ENCODE results near the gene FUNDC1. TPM values are rescaled to one million over a fixed set of nuclear protein-coding genes. Genes with fewer than 3 reads are reported as not detected.
"Not testable (repeated sequence)": the region's sequence is repeated elsewhere in the genome, so short reads cannot be mapped to it uniquely, and the experiment has no call there.

FUNDC1 gene
- total RNA-seq, 2 experiments from 2014 or later, result 11.6 to 11.9 TPM

GRCh38 chrX:44569122-44569521 lies 26.5 kb upstream of the FUNDC1 start:
- no peaks in the 10 kb centered on the region for H3K4me1 Mint-ChIP-seq (ENCODE audit: low read depth)
- intact Hi-C loops (cut with micrococcal nuclease), result no loop called here
- H3K9me3 Mint-ChIP-seq, result peaks cover 12% of the 10 kb centered on the region
- ATAC-seq (no peak), DNase-seq (no peak)
- no peaks in the 10 kb centered on the region for H3K27me3 Mint-ChIP-seq
- no peaks in the 10 kb centered on the region for H3K36me3 Mint-ChIP-seq (ENCODE audit: low read depth)
- ChIA-PET CTCF (no interaction called here), POLR2A (interaction anchor here (0.9 kb wide), 1 partner anchor 619 kb away, joined by 3 read pairs; no protein-coding TSS in a partner anchor)
- TF ChIP-seq, protein P1, sequence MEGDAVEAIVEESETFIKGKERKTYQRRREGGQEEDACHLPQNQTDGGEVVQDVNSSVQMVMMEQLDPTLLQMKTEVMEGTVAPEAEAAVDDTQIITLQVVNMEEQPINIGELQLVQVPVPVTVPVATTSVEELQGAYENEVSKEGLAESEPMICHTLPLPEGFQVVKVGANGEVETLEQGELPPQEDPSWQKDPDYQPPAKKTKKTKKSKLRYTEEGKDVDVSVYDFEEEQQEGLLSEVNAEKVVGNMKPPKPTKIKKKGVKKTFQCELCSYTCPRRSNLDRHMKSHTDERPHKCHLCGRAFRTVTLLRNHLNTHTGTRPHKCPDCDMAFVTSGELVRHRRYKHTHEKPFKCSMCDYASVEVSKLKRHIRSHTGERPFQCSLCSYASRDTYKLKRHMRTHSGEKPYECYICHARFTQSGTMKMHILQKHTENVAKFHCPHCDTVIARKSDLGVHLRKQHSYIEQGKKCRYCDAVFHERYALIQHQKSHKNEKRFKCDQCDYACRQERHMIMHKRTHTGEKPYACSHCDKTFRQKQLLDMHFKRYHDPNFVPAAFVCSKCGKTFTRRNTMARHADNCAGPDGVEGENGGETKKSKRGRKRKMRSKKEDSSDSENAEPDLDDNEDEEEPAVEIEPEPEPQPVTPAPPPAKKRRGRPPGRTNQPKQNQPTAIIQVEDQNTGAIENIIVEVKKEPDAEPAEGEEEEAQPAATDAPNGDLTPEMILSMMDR (IDR thresholded peaks at IDR 0.05), result no peak
- no peak overlapping the region for H3K27ac Mint-ChIP-seq
- no peak overlapping the region for H3K4me3 Mint-ChIP-seq

DNA sequence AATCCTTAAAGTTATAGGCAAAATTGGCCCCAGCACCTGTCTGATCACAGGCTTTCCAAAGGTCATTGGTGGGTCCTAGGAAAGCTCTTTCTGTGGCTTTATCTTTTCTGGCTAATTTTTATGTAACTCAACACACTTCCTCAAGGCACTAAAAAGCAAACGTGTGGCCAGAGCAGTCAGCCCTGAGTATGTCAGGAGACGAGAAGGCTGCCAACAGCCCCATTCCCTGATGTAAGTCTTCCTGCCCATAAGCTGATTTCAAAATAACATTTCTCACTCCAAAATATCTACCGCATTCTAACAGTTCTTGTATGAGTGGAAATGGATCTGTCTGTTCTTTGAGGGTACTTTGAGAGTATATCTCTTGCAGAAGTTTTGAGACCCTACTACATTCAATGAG lies 25.5 kb upstream of the FUNDC1 start:
- no peak for ATAC-seq

DNA sequence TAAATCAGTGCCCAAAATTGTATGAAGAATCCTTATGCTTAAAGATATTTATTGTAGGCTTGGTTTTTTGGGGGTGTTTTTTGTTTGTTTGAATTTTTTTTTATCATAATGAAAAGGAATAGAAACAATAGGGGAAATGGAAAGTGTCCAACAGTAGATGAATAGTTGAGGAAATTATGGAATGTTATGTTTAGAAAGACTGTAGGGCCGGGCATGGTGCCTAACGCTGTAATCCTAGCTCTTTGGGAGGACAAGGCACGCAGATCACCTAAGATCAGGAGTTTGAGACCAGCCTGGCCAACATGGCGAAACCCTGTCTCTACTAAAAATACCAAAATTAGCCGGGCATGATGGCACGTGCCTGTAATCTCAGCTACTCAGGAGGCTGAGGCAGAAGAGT lies 19.2 kb upstream of the FUNDC1 start:
- H3K27me3 Mint-ChIP-seq; H3K4me1 Mint-ChIP-seq (ENCODE audit: low read depth); H3K27ac Mint-ChIP-seq; intact Hi-C loops (cut with micrococcal nuclease); POLR2A ChIA-PET; CTCF ChIA-PET; DNase-seq; H3K36me3 Mint-ChIP-seq (ENCODE audit: low read depth); ATAC-seq; H3K4me3 Mint-ChIP-seq; H3K9me3 Mint-ChIP-seq: not testable (repeated sequence)

More for the DNA sequence above, 25.5 kb upstream of the FUNDC1 start:
- Mint-ChIP-seq H3K4me1 (ENCODE audit: low read depth) (no peaks in the 10 kb centered on the region), H3K27me3 (no peaks in the 10 kb centered on the region), H3K27ac (no peak overlapping the region), H3K4me3 (no peak overlapping the region), H3K36me3 (ENCODE audit: low read depth) (no peaks in the 10 kb centered on the region), H3K9me3 (peaks cover 12% of the 10 kb centered on the region)
- ChIA-PET CTCF (no interaction called here), POLR2A (no interaction called here)
- no peak for DNase-seq
- intact Hi-C loops (cut with micrococcal nuclease), result no loop called here
- TF ChIP-seq, protein P1 (IDR thresholded peaks at IDR 0.05), result no peak

DNA sequence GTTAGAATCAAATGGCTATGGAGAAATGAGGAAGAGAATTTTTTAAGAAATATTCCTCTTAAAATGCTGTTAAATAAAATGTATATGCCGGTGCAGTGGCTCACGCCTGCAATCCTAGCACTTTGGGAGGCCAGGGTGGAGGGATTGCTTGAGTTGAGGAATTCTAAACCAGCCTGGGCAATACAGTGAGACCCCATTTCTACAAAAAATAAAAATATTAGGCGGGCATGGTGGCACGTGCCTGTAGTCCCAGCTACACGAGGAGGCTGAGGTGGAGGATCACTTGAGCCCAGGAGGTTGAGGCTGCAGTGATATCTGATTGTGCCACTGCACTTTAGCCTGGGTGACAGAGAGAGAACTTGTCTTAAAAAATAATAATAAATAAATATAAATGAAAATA lies 7.9 kb upstream of the FUNDC1 start:
- POLR2A ChIA-PET, result no interaction called here

GRCh38 chrX:44545454-44545853 lies 2.8 kb upstream of the FUNDC1 start:
- H3K27me3 Mint-ChIP-seq; POLR2A ChIA-PET; ATAC-seq; CTCF ChIA-PET; H3K36me3 Mint-ChIP-seq (ENCODE audit: low read depth); DNase-seq; H3K27ac Mint-ChIP-seq; H3K4me3 Mint-ChIP-seq; H3K9me3 Mint-ChIP-seq; intact Hi-C loops (cut with micrococcal nuclease): not testable (repeated sequence)
- peaks cover 16% of the 10 kb centered on the region for H3K4me1 Mint-ChIP-seq (ENCODE audit: low read depth)

More for the DNA sequence above, 7.9 kb upstream of the FUNDC1 start:
- Mint-ChIP-seq H3K4me1 (ENCODE audit: low read depth) (no peaks in the 10 kb centered on the region), H3K27me3 (no peaks in the 10 kb centered on the region), H3K36me3 (ENCODE audit: low read depth) (no peaks in the 10 kb centered on the region), H3K27ac (no peak overlapping the region), H3K9me3 (no peaks in the 10 kb centered on the region), H3K4me3 (no peak overlapping the region)
- intact Hi-C loops (cut with micrococcal nuclease), result no loop called here
- DNase-seq (no peak), ATAC-seq (no peak)
- CTCF ChIA-PET, result no interaction called here
- TF ChIP-seq, protein P1 (IDR thresholded peaks at IDR 0.05), result no peak

GRCh38 chrX:44544036-44544435 lies 1.4 kb upstream of the FUNDC1 start:
- CTCF ChIA-PET, result no interaction called here
- H3K27me3 Mint-ChIP-seq, result no peaks in the 10 kb centered on the region
- TF ChIP-seq, protein P1 (IDR thresholded peaks at IDR 0.05), result no peak
- H3K9me3 Mint-ChIP-seq, result no peaks in the 10 kb centered on the region
- peaks cover 4% of the 10 kb centered on the region for H3K36me3 Mint-ChIP-seq (ENCODE audit: low read depth)
- no peak overlapping the region for H3K27ac Mint-ChIP-seq
- POLR2A ChIA-PET, result no interaction called here
- intact Hi-C loops (cut with micrococcal nuclease), result no loop called here
- no peak for ATAC-seq
- no peak overlapping the region for H3K4me3 Mint-ChIP-seq
- peaks cover 19% of the 10 kb centered on the region for H3K4me1 Mint-ChIP-seq (ENCODE audit: low read depth)
- DNase-seq, result no peak
